ENCODE data around the gene SPTBN1.

GRCh38 chr2:54456612-54457322, 640 bp downstream of the SPTBN1 start:
- TF ChIP-seq CTCF (IDR thresholded peaks at IDR 0.05) (no peak), POLR2A (IDR thresholded peaks at IDR 0.05) (no peak)

Measured in stomach (tissue), 4 donors.